ENCODE data around the gene NAIF1. TPM values are rescaled to one million over a fixed set of nuclear protein-coding genes. Genes with fewer than 3 reads are reported as not detected.
"Not testable (repeated sequence)": the region's sequence is repeated elsewhere in the genome, so short reads cannot be mapped to it uniquely, and the experiment has no call there.

Gene NAIF1
- total and polyA plus RNA-seq, 4 experiments from 2014 or later: 11.3 to 15.2 (median 13.6) TPM

DNA sequence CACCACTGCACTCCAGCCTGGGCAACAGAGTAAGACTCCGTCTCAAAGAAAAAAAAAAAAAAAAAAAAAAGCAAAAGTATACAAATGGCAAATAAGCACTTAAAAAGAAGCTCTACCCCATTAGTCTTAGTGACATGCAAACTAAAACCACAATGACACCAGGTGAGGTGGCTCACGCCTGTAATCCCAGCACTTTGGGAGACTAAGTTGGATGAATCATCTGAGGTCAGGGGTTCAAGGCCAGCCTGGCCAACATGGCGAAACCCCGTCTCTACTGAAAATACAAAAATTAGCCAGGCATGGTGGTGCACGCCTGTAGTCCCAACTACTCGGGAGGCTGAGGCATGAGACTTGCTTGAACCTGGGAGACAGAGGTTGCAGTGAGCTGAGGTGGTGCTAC, 21.7 kb downstream of the NAIF1 start:
- H3K9me3 Mint-ChIP-seq; H3K36me3 ChIP-seq (ENCODE audit: insufficient read depth, low read length); DNase-seq; H3K27ac Mint-ChIP-seq; intact Hi-C loops (cut with micrococcal nuclease); H3K4me3 Mint-ChIP-seq; H3K27ac ChIP-seq (ENCODE audit: low read depth, low read length); H3K27me3 Mint-ChIP-seq; H3K9me3 ChIP-seq (ENCODE audit: control insufficient read depth in 1 of 2, low read length in 2 of 2); H3K4me1 ChIP-seq (ENCODE audit: insufficient read depth, low read length); H3K4me3 ChIP-seq (ENCODE audit: low read length in 2 of 2); H3K4me1 Mint-ChIP-seq; H3K27me3 ChIP-seq (ENCODE audit: insufficient read depth, low read length); H3K36me3 Mint-ChIP-seq: not testable (repeated sequence)
- ChIA-PET POLR2A (ENCODE audit: partially characterized antibody) (interaction anchor here (0.6 to 1.3 kb wide), 2 partner anchors 49 to 98 kb away, joined by 4 read pairs; no protein-coding TSS in a partner anchor), CTCF (ENCODE audit: partially characterized antibody) (interaction anchor here (0.7 to 3.0 kb wide), 5 partner anchors 11 to 110 kb away, joined by 3 to 13 read pairs (median 3); no protein-coding TSS in a partner anchor)

DNA sequence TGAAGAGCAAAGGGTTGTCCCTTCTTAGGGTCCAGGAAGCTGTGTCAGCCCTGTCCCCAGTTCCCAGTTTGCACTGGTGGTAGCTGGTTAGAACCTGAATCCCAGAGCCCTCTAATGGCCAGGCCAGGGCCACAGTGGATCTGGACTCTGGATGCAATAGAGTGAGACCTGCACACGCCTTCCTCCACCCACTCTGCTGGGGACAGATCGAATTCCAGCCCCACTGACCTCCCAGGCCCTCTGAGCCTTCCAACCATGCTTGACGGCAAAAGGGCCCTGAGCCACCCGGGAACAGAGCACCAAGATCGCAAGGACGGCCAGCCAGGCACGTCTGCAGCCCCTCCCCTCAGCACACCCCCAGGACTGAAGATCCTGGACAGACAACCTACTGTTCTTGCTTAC, 23.7 kb downstream of the NAIF1 start:
- H3K4me1 ChIP-seq (ENCODE audit: insufficient read depth, low read length): no peaks in the 10 kb centered on the region
- H3K36me3 Mint-ChIP-seq: no peaks in the 10 kb centered on the region
- no peak overlapping the region for H3K4me3 ChIP-seq (ENCODE audit: low read length in 2 of 2)
- no peak overlapping the region for H3K27ac ChIP-seq (ENCODE audit: low read depth, low read length)
- intact Hi-C loops (cut with micrococcal nuclease): no loop called here
- H3K27ac Mint-ChIP-seq: no peak overlapping the region
- ChIA-PET CTCF (ENCODE audit: partially characterized antibody) (interaction anchor here (1.0 to 1.6 kb wide), 3 partner anchors 8 to 41 kb away, joined by 3 to 6 read pairs (median 3); no protein-coding TSS in a partner anchor), POLR2A (ENCODE audit: partially characterized antibody) (interaction anchor here (0.7 kb wide), 1 partner anchor 12 kb away, joined by 3 read pairs; no protein-coding TSS in a partner anchor)
- H3K4me3 Mint-ChIP-seq: no peak overlapping the region
- H3K27me3 Mint-ChIP-seq: peaks cover 0 to 2% of the 10 kb centered on the region in 2 donors
- DNase-seq: no peak
- H3K36me3 ChIP-seq (ENCODE audit: insufficient read depth, low read length): no peaks in the 10 kb centered on the region
- H3K27me3 ChIP-seq (ENCODE audit: insufficient read depth, low read length): no peaks in the 10 kb centered on the region
- H3K9me3 ChIP-seq (ENCODE audit: control insufficient read depth in 1 of 2, low read length in 2 of 2): no peaks in the 10 kb centered on the region
- peaks cover 0 to 5% (median 0%) of the 10 kb centered on the region in 4 donors for H3K4me1 Mint-ChIP-seq
- no peaks in the 10 kb centered on the region for H3K9me3 Mint-ChIP-seq

DNA sequence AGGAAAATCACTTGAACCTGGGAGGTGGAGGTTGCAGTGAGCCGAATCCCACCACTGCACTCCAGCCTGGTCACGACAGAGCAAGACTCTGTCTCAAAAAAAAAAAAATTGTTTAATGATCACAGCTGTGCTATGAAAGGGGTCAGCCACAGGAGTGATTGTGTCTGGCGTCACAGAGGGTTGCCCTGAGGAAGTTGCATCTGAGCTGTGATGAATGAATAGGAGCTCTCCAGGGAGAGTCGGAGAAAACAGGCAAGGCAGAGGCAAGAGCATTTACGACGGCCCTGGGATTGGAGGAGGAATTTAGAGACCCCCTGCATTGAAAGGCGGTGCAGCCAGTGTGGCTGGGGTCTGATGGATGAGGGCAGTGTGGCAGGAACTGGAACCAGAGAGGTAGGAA, 25.1 kb downstream of the NAIF1 start:
- H3K36me3 ChIP-seq (ENCODE audit: insufficient read depth, low read length): no peaks in the 10 kb centered on the region
- no peaks in the 10 kb centered on the region for H3K9me3 Mint-ChIP-seq
- H3K27ac ChIP-seq (ENCODE audit: low read depth, low read length): no peak overlapping the region
- no peaks in the 10 kb centered on the region for H3K27me3 ChIP-seq (ENCODE audit: insufficient read depth, low read length)
- H3K9me3 ChIP-seq (ENCODE audit: control insufficient read depth in 1 of 2, low read length in 2 of 2): no peaks in the 10 kb centered on the region
- H3K4me3 ChIP-seq (ENCODE audit: low read length in 2 of 2): no peak overlapping the region
- H3K4me3 Mint-ChIP-seq: no peak overlapping the region
- H3K27me3 Mint-ChIP-seq: peaks cover 0 to 2% of the 10 kb centered on the region in 2 donors
- no peaks in the 10 kb centered on the region for H3K36me3 Mint-ChIP-seq
- DNase-seq: no peak
- peaks cover 0 to 5% (median 0%) of the 10 kb centered on the region in 4 donors for H3K4me1 Mint-ChIP-seq
- intact Hi-C loops (cut with micrococcal nuclease): no loop called here
- ChIA-PET POLR2A (ENCODE audit: partially characterized antibody) (no interaction called here), CTCF (ENCODE audit: partially characterized antibody) (interaction anchor here (1.2 to 1.6 kb wide), 2 partner anchors 8 to 98 kb away, joined by 3 to 6 read pairs; no protein-coding TSS in a partner anchor)
- no peak overlapping the region for H3K27ac Mint-ChIP-seq
- no peaks in the 10 kb centered on the region for H3K4me1 ChIP-seq (ENCODE audit: insufficient read depth, low read length)

DNA sequence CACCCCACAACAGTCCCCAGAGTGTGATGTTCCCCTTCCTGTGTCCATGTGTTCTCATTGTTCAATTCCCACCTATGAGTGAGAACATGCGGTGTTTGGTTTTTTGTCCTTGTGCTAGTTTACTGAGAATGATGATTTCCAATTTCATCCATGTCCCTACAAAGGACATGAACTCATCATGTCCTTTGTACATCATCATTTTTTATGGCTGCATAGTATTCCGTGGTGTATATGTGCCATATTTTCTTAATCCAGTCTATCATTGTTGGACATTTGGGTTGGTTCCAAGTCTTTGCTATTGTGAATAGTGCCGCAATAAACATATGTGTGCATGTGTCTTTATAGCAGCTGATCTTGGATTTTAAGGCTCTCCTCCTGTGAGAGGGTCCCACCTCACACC, 26.3 kb downstream of the NAIF1 start:
- not testable (repeated sequence) for H3K27ac ChIP-seq (ENCODE audit: low read depth, low read length)

DNA sequence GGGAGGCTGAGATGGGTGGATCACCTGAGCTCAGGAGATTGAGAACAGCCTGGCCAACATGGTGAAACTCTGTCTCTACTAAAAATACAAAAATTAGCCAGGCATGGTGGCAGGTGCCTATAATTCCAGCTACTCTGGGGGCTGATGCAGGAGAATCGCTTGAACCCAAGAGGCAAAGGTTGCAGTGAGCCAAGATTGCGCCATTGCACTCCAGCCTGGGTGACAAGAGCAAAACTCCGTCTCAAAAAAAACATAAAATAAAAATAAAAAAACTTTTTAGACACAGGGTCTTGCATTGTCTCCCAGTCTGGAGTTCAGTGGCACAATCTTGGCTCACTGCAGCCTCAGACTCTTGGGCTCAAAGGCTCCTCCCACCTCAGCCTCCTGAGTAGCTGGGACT, 30.6 kb downstream of the NAIF1 start:
- H3K4me1 ChIP-seq (ENCODE audit: insufficient read depth, low read length): peaks cover 36% of the 10 kb centered on the region
- not testable (repeated sequence) for DNase-seq; H3K9me3 ChIP-seq (ENCODE audit: control insufficient read depth in 1 of 2, low read length in 2 of 2); H3K27me3 Mint-ChIP-seq; H3K9me3 Mint-ChIP-seq; H3K4me3 Mint-ChIP-seq; H3K27ac Mint-ChIP-seq; H3K36me3 ChIP-seq (ENCODE audit: insufficient read depth, low read length); H3K4me3 ChIP-seq (ENCODE audit: low read length in 2 of 2); H3K36me3 Mint-ChIP-seq; H3K27me3 ChIP-seq (ENCODE audit: insufficient read depth, low read length); H3K27ac ChIP-seq (ENCODE audit: low read depth, low read length)
- intact Hi-C loops (cut with micrococcal nuclease): loop anchor here (5.0 to 10.0 kb wide), 2 partner anchors 46 to 252 kb away; partner anchors contain the start of gene CDK9
- H3K4me1 Mint-ChIP-seq: peaks cover 15 to 38% (median 25%) of the 10 kb centered on the region in 4 donors
- ChIA-PET CTCF (ENCODE audit: partially characterized antibody) (interaction anchor here (1.1 to 8.6 kb wide), 19 partner anchors 8 to 302 kb away, joined by 3 to 300 read pairs (median 13); partner anchors contain the start of genes DPM2, EEIG1, NAIF1 and PIP5KL1), POLR2A (ENCODE audit: partially characterized antibody) (interaction anchor here (2.0 to 21.7 kb wide), 3 partner anchors 35 to 95 kb away, joined by 9 to 1317 read pairs (median 130); partner anchors contain the start of genes DPM2 and EEIG1)

More for the DNA sequence above, 26.3 kb downstream of the NAIF1 start:
- H3K9me3 Mint-ChIP-seq; H3K36me3 ChIP-seq (ENCODE audit: insufficient read depth, low read length); H3K4me1 ChIP-seq (ENCODE audit: insufficient read depth, low read length); H3K4me3 ChIP-seq (ENCODE audit: low read length in 2 of 2); H3K27ac Mint-ChIP-seq; H3K27me3 ChIP-seq (ENCODE audit: insufficient read depth, low read length); CTCF ChIA-PET (ENCODE audit: partially characterized antibody); H3K4me3 Mint-ChIP-seq; H3K27me3 Mint-ChIP-seq; DNase-seq; H3K4me1 Mint-ChIP-seq; intact Hi-C loops (cut with micrococcal nuclease); H3K36me3 Mint-ChIP-seq; H3K9me3 ChIP-seq (ENCODE audit: control insufficient read depth in 1 of 2, low read length in 2 of 2): not testable (repeated sequence)
- POLR2A ChIA-PET (ENCODE audit: partially characterized antibody): interaction anchor here (0.9 kb wide), 1 partner anchor 32 kb away, joined by 3 read pairs; no protein-coding TSS in a partner anchor

DNA sequence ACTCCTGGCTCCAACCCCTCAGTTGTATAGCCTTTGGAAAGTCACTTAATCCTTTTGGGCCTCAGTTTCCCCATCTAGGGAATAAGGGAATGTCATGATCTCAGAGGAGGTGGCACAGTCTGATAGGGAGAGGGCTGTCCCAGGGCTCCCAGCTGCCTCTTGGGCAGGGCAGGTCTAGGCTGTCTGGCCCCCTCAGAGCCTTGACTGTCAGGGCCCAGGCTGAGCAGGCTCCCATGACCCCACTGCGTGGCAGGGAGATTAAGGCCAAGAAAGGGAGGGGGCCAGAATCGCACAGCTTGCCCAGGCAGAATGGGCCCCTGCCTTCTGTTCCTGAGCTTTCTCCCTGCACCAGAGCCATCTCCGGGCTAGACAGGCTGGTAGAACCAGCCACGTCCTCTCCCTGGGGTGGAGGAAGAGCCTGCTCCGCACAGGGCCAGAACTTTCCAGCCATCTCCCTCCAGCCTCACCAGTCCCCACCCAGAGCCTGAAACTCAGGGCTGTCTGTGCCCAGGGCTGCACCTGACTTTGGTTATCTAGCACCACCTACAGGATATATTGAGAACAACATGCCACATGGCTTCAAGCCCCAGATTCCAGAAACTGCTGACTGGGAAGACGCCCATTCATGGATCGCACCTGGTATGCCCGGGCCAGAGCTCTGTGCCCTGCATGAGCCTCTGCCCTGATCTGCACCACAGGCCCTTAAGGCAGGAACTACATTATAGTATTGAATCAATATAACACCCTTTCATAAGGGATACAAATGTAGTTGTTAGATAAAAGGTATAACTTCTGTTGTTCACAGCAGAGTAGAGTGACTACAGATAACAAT, 32.1 kb downstream of the NAIF1 start:
- H3K4me3 Mint-ChIP-seq: peak overlapping the region; percentile 11 to 84 (median 64)
- H3K27me3 ChIP-seq (ENCODE audit: insufficient read depth, low read length): no peaks in the 10 kb centered on the region
- H3K27ac Mint-ChIP-seq: peak overlapping the region; percentile 87 to 95 (median 92)
- no peaks in the 10 kb centered on the region for H3K36me3 ChIP-seq (ENCODE audit: insufficient read depth, low read length)
- ChIA-PET CTCF (ENCODE audit: partially characterized antibody) (interaction anchor here (0.7 to 8.6 kb wide), 50 partner anchors 8 to 300 kb away, joined by 3 to 300 read pairs (median 7); partner anchors contain the start of genes DPM2, EEIG1, NAIF1 and PIP5KL1), POLR2A (ENCODE audit: partially characterized antibody) (interaction anchor here (1.0 to 21.7 kb wide), 11 partner anchors 9 to 249 kb away, joined by 3 to 1317 read pairs (median 9); partner anchors contain the start of genes CDK9, DPM2, EEIG1 and PIP5KL1)
- intact Hi-C loops (cut with micrococcal nuclease): loop anchor here (1.0 to 10.0 kb wide), 5 partner anchors 47 to 250 kb away; partner anchors contain the start of gene CDK9
- H3K9me3 Mint-ChIP-seq: peaks cover 0 to 2% (median 0%) of the 10 kb centered on the region in 8 donors
- peak overlapping the region; percentile 15 for H3K27ac ChIP-seq (ENCODE audit: low read depth, low read length)
- H3K36me3 Mint-ChIP-seq: no peaks in the 10 kb centered on the region
- H3K4me3 ChIP-seq (ENCODE audit: low read length in 2 of 2): no peak overlapping the region
- DNase-seq: peak; percentile 78 to 82 (median 80)
- H3K27me3 Mint-ChIP-seq: no peaks in the 10 kb centered on the region
- peaks cover 51% of the 10 kb centered on the region for H3K4me1 ChIP-seq (ENCODE audit: insufficient read depth, low read length)
- peaks cover 19 to 46% (median 32%) of the 10 kb centered on the region in 4 donors for H3K4me1 Mint-ChIP-seq
- no peaks in the 10 kb centered on the region for H3K9me3 ChIP-seq (ENCODE audit: control insufficient read depth in 1 of 2, low read length in 2 of 2)

Measured in CD4-positive, alpha-beta memory T cell (primary cell).